GM12878 (cell line): Measurements from ENCODE around the gene TIMP4. TPM values are rescaled to one million over a fixed set of nuclear protein-coding genes. Genes with fewer than 3 reads are reported as not detected.

ENCODE experiments used
- ATAC-seq: fragments of 200-7000 bp; cut with Tn5 transposase; 3 replicates; pipeline ENCODE4 v1.9.1; 2020; ENCODE audit warnings: mild to moderate bottlenecking, moderate library complexity
- BruUV-seq: library from RNA; stranded (reverse); fragments of 400-500 nt; replicated peaks from 2 replicates; lab custom pipeline; 2021; lab: Mats Ljungman, UMichigan
- CTCF ChIA-PET: fragments of 300-600 bp; sonication (Branson Sonifier 250); formaldehyde crosslinking; extraction: SDS; loops from one replicate; lab custom pipeline; 2021; ENCODE audit warnings: inconsistent platforms; lab: Yijun Ruan, JAX
- POLR2A ChIA-PET: fragments of 350-600 bp; formaldehyde crosslinking; extraction: SDS; loops from one replicate; lab custom pipeline; 2021; ENCODE audit warnings: inconsistent platforms; lab: Charles Lee
- RAD21 ChIA-PET: fragments of 300-600 bp; sonication (Branson Sonifier 250); formaldehyde crosslinking; loops from one replicate; lab custom pipeline; 2023; ENCODE audit warnings: antibody characterized with exemption; ENCODE audit not compliant: unreplicated experiment; lab: Charles Lee
- SMC1A ChIA-PET: fragments of 300-600 bp; sonication (Branson Sonifier 250); formaldehyde crosslinking; loops from one replicate; lab custom pipeline; 2023; ENCODE audit not compliant: unreplicated experiment, uncharacterized antibody; lab: Charles Lee
- DNase-seq: peaks from one replicate; pipeline ENCODE4 v3.0.0-alpha.2; 2011; ENCODE audit warnings: low read depth, low spot score
- FAIRE-seq: peaks from 3 replicates; lab custom pipeline; 2011; peaks lifted over from hg19 to GRCh38; lab: Jason Lieb, UNC
- H2AFZ ChIP-seq: 2 replicates; pipeline ENCODE4 v1.6.0; 2011; ENCODE audit warnings: low read depth, low read length, control low read depth; ENCODE audit not compliant: control insufficient read depth
- H3K27ac ChIP-seq: 2 replicates; pipeline ENCODE4 v1.5.1; 2011; ENCODE audit warnings: control low read depth; ENCODE audit not compliant: control insufficient read depth, insufficient read depth
- H3K27me3 ChIP-seq, 2 experiments: replicated peaks in 1 of 2; 2 replicates each; pipeline versions ENCODE4 v1.6.0 to v1.6.1; 2011; ENCODE audit warnings: low read length in 1 of 2; ENCODE audit not compliant: control insufficient read depth in 2 of 2, insufficient read depth in 2 of 2
- H3K36me3 ChIP-seq, 2 experiments: 2 replicates each; pipeline ENCODE4 v1.5.1; 2011; ENCODE audit warnings: low read length in 1 of 2; ENCODE audit not compliant: control insufficient read depth in 2 of 2, insufficient read depth in 2 of 2
- H3K4me1 ChIP-seq: 2 replicates; pipeline ENCODE4 v1.6.1; 2011; ENCODE audit warnings: mild to moderate bottlenecking, low read length, moderate library complexity, mixed read lengths; ENCODE audit not compliant: control insufficient read depth, insufficient read depth
- H3K4me2 ChIP-seq: 2 replicates; pipeline ENCODE4 v1.6.0; 2011; ENCODE audit warnings: control low read depth; ENCODE audit not compliant: control insufficient read depth, insufficient read depth
- H3K4me3 ChIP-seq: fragments of 200-600 bp; sonication (generic); 2 replicates; pipeline ENCODE4 v1.5.1; 2016
- H3K79me2 ChIP-seq: 2 replicates; pipeline ENCODE4 v1.6.0; 2011; ENCODE audit warnings: low read length; ENCODE audit not compliant: control insufficient read depth, insufficient read depth
- H3K9ac ChIP-seq: 2 replicates; pipeline ENCODE4 v1.8.0; 2011; ENCODE audit warnings: low read length, control low read depth, mixed read lengths; ENCODE audit not compliant: control insufficient read depth, insufficient read depth
- H3K9me3 ChIP-seq: replicated peaks from 3 replicates; pipeline ENCODE4 v1.5.1; 2011; ENCODE audit warnings: mild to moderate bottlenecking, low read length; ENCODE audit not compliant: control insufficient read depth, insufficient read depth
- H4K20me1 ChIP-seq: 2 replicates; pipeline ENCODE4 v1.6.0; 2011; ENCODE audit not compliant: control insufficient read depth, insufficient read depth
- BCL3 ChIP-seq: IDR thresholded peaks from 2 replicates; pipeline ENCODE4 v1.6.1; 2011; ENCODE audit warnings: borderline replicate concordance, low read depth, mild to moderate bottlenecking, moderate library complexity, low read length; ENCODE audit not compliant: insufficient read depth, poor library complexity, severe bottlenecking
- BRCA1 ChIP-seq: IDR thresholded peaks from 2 replicates; pipeline ENCODE4 v1.6.1; 2011; ENCODE audit warnings: low read depth, low read length, improper control_type of control experiment
- CHD2 ChIP-seq: IDR thresholded peaks from 2 replicates; pipeline ENCODE4 v1.6.1; 2011; ENCODE audit warnings: low read depth, low read length, improper control_type of control experiment, borderline replicate concordance
- IKZF2 ChIP-seq, 2 experiments: fragments of 450-650 bp; IDR thresholded peaks; 2 replicates each; pipeline ENCODE4 v1.6.1; 2017; ENCODE audit warnings: mild to moderate bottlenecking in 2 of 2, moderate library complexity in 2 of 2
- KLF5 ChIP-seq: fragments of 450-650 bp; IDR thresholded peaks from 2 replicates; pipeline ENCODE4 v1.6.1; 2014; ENCODE audit warnings: mild to moderate bottlenecking; ENCODE audit not compliant: partially characterized antibody
- NBN ChIP-seq: fragments of 450-650 bp; IDR thresholded peaks from 2 replicates; pipeline ENCODE4 v1.6.1; 2016
- NR2C2 ChIP-seq: IDR thresholded peaks from 2 replicates; pipeline ENCODE4 v1.6.1; 2011; ENCODE audit warnings: borderline replicate concordance, low read depth; ENCODE audit not compliant: control insufficient read depth, insufficient read length
- NRF1 ChIP-seq: conservative IDR thresholded peaks from 2 replicates; pipeline ENCODE4 v1.6.1; 2011; ENCODE audit warnings: mild to moderate bottlenecking, low read depth, low read length, improper control_type of control experiment
- POLR2AphosphoS2 ChIP-seq: IDR thresholded peaks from 2 replicates; pipeline ENCODE4 v1.6.1; 2011; ENCODE audit warnings: low read depth, mild to moderate bottlenecking, low read length, improper control_type of control experiment, moderate library complexity
- RCOR1 ChIP-seq: conservative IDR thresholded peaks from 2 replicates; pipeline ENCODE4 v1.6.1; 2012; ENCODE audit warnings: low read depth, low read length, improper control_type of control experiment
- REST ChIP-seq: IDR thresholded peaks from 2 replicates; pipeline ENCODE4 v1.6.1; 2012; ENCODE audit warnings: mild to moderate bottlenecking, low read depth, low read length
- SMAD5 ChIP-seq: IDR thresholded peaks from 2 replicates; pipeline ENCODE4 v1.6.1; 2016; ENCODE audit warnings: antibody characterized with exemption, low read depth
- SREBF1 ChIP-seq: IDR thresholded peaks from 2 replicates; pipeline ENCODE4 v1.6.1; 2012; ENCODE audit warnings: mild to moderate bottlenecking, low read length
- TAF1 ChIP-seq: IDR thresholded peaks from 2 replicates; pipeline ENCODE4 v1.6.1; 2011; ENCODE audit warnings: mild to moderate bottlenecking, low read depth, low read length, borderline replicate concordance
- ZBED1 ChIP-seq: IDR thresholded peaks from 2 replicates; pipeline ENCODE4 v1.6.1; 2016; ENCODE audit warnings: borderline replicate concordance
- ZNF24 ChIP-seq: fragments of 450-650 bp; IDR thresholded peaks from 2 replicates; pipeline ENCODE4 v1.6.1; 2017; ENCODE audit warnings: antibody characterized with exemption, mild to moderate bottlenecking
- WGBS: methylation state at CpG from one replicate; pipeline ENCODE4 v1.1.6; 2016; ENCODE audit warnings: low lambda C conversion rate; ENCODE audit not compliant: insufficient replicate concordance, insufficient coverage; ENCODE audit errors: missing lambda C conversion rate; 5-methylcytosine and 5-hydroxymethylcytosine counted together
- in situ Hi-C: fragments of 300-500 bp; cut with MboI; formaldehyde crosslinking; loops from 9 replicates; pipeline ENCODE4 v1.14.3; 2018; ENCODE audit warnings: mixed read lengths
- intact Hi-C: fragments of 100-400 bp; cut with micrococcal nuclease; formaldehyde crosslinking; loops from one replicate; pipeline ENCODE4 v1.14.2; 2022; ENCODE audit not compliant: unreplicated experiment
- polyA plus RNA-seq, 11 experiments: library from polyadenylated mRNA; depleted of rRNA in 4 of 11; unstranded in 6 of 11; stranded (reverse) in 5 of 11; fragments of >200 nt; fragmentation: Nextera tagmentation in 4 of 11; fragmentation: Illumina TruSeq in 1 of 11; extraction: Ambion mirVana in 4 of 11; extraction: Trizol in 1 of 11; gene quantifications; 1 replicate in 1 of 11; 2 replicates in 10 of 11; pipeline versions ENCODE4 v1.2.1 to v1.2.3, GENCODE V29; 2011 to 2016; ENCODE audit warnings: inconsistent platforms in 2 of 11, missing spikeins in 2 of 11, low read depth in 1 of 11
- total RNA-seq, 4 experiments: library from RNA; depleted of rRNA in 3 of 4; stranded (reverse); fragments of >200 nt in 3 of 4; fragmentation: Illumina TruSeq in 1 of 4; extraction: Trizol in 1 of 4; gene quantifications; 2 replicates each; pipeline versions ENCODE4 v1.2.1 to v1.2.3, GENCODE V29; 2013 to 2021
- TF ChIP-seq, protein P1 (sequence below): fragments of 450-650 bp; IDR thresholded peaks from 2 replicates; pipeline ENCODE4 v1.6.1; 2016; ENCODE audit warnings: mild to moderate bottlenecking

The TIMP4 gene
- total and polyA plus RNA-seq, 10 of the 15 experiments (the other 5 are each of a cell fraction or from before 2014, with no cell fraction given) = 0.07 TPM; not detected in 9

DNA sequence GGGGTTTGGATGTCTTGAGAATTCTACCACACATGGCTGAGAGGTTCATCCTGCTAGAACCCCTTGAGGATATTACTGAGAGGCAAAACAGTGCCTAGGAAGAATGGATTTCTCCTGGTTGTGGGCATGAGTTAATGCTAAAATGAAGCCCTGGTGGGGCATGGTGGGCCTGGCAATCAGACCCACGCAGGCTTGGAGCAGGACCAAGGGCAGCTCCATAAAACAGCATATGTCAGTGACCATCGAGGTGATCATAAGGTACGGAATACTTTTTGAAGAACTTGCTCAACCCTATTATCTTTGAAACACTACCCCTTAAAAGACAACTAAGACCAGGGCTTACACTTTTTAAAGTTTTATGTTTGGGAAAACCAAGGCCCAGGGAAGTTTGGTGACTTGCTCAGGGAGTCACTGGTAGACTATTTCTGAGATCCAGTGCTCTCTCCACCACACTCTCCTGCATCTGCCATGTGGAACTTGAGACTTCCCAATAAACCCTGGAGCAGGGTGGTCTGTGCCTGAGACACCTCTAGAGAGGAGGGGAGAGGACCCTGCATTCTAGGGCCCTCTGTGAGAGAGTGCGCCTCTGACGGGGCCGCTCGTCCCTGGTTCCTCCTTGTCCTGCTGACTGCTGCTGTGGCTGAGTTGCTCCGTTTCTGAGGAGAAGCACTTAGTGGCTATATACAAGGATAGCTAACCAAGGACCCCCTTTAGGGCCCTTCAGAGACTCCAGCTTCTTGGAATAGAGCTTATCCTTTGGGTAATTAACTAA, 28.0 kb upstream of the TIMP4 start:
- Histone ChIP-seq H3K4me2 (no peak overlapping the region), H4K20me1 (no peaks in the 10 kb centered on the region), H3K27ac (no peak overlapping the region), H3K27me3 (no peaks in the 10 kb centered on the region), H3K79me2 (no peaks in the 10 kb centered on the region), H3K4me1 (peaks cover 17% of the 10 kb centered on the region), H3K9ac (no peak overlapping the region), H3K36me3 (no peaks in the 10 kb centered on the region), H3K4me3 (no peak overlapping the region), H2AFZ (no peak overlapping the region), H3K9me3 (no peaks in the 10 kb centered on the region)
- WGBS = 87% methylated on average over 8 of the region's 8 CpGs
- FAIRE-seq (no peak), ATAC-seq (no peak), DNase-seq (no peak)
- ChIA-PET SMC1A (interaction anchor here (0.7 to 11.5 kb wide), 11 partner anchors 9 to 293 kb away, joined by 3 to 83 read pairs (median 5); no protein-coding TSS in a partner anchor), POLR2A (interaction anchor here (0.6 to 1.2 kb wide), 4 partner anchors 11 to 421 kb away, joined by 3 to 4 read pairs (median 4); no protein-coding TSS in a partner anchor), RAD21 (interaction anchor here (1.1 to 2.2 kb wide), 6 partner anchors 9 to 67 kb away, joined by 3 to 10 read pairs (median 4); no protein-coding TSS in a partner anchor), CTCF (interaction anchor here (1.0 to 7.0 kb wide), 7 partner anchors 9 to 293 kb away, joined by 3 to 68 read pairs (median 11); no protein-coding TSS in a partner anchor)
- no TSS peak for BruUV-seq
- intact Hi-C loops = no loop called here
- in situ Hi-C loops = no loop called here
- TF ChIP-seq SREBF1 = no peak
- no peak for TF ChIP-seq NR2C2
- TF ChIP-seq BRCA1 = no peak
- no peak for TF ChIP-seq SMAD5
- no peak for TF ChIP-seq BCL3
- TF ChIP-seq REST = no peak
- TF ChIP-seq, protein P1, sequence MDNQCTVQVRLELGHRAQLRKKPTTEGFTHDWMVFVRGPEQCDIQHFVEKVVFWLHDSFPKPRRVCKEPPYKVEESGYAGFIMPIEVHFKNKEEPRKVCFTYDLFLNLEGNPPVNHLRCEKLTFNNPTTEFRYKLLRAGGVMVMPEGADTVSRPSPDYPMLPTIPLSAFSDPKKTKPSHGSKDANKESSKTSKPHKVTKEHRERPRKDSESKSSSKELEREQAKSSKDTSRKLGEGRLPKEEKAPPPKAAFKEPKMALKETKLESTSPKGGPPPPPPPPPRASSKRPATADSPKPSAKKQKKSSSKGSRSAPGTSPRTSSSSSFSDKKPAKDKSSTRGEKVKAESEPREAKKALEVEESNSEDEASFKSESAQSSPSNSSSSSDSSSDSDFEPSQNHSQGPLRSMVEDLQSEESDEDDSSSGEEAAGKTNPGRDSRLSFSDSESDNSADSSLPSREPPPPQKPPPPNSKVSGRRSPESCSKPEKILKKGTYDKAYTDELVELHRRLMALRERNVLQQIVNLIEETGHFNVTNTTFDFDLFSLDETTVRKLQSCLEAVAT = no peak
- TF ChIP-seq NRF1 = no peak
- no peak for TF ChIP-seq IKZF2 (IDR thresholded peaks at IDR 0.05)
- no peak for TF ChIP-seq ZNF24
- TF ChIP-seq RCOR1 = no peak
- TF ChIP-seq TAF1 = no peak
- no peak for TF ChIP-seq KLF5
- TF ChIP-seq NBN = no peak
- TF ChIP-seq ZBED1 = no peak
- no peak for TF ChIP-seq CHD2
- no peak for TF ChIP-seq POLR2AphosphoS2
